ENCODE results near the gene CATSPERD.

The CATSPERD gene

GRCh38 chr19:5789351-5789761, 68.9 kb downstream of the CATSPERD start:
- FAIRE-seq: no peak

GRCh38 chr19:5789886-5790558, 69.6 kb downstream of the CATSPERD start:
- FAIRE-seq: no peak

- peak; percentile 99 for FAIRE-seq
These were observed 70.4 kb downstream of the CATSPERD start, which contains the start of gene DUS3L for GRCh38 chr19:5790559-5791520. Gene DUS3L, minus strand, starts transcription at chr19:5791163. Its CDS starts 22 bp downstream, at chr19:5791141.

- FAIRE-seq: no peak
These were observed 71.8 kb downstream of the CATSPERD start for GRCh38 chr19:5792224-5792623.

- no peak for FAIRE-seq
These were observed 72.8 kb downstream of the CATSPERD start for GRCh38 chr19:5793188-5793587.

- FAIRE-seq: no peak
These were observed 75.0 kb downstream of the CATSPERD start for GRCh38 chr19:5795382-5795919.

GRCh38 chr19:5798244-5798643, 77.8 kb downstream of the CATSPERD start:
- no peak for FAIRE-seq

- FAIRE-seq: no peak
These were observed 79.1 kb downstream of the CATSPERD start for GRCh38 chr19:5799247-5800241.

- FAIRE-seq: no peak
These were observed 80.2 kb downstream of the CATSPERD start for GRCh38 chr19:5800361-5801270.

GRCh38 chr19:5801796-5802619, 81.6 kb downstream of the CATSPERD start:
- no peak for FAIRE-seq

GRCh38 chr19:5803441-5803751, 83.0 kb downstream of the CATSPERD start:
- FAIRE-seq: no peak

GRCh38 chr19:5803752-5804515, 83.5 kb downstream of the CATSPERD start:
- peak; percentile 39 for FAIRE-seq

- no peak for FAIRE-seq
These were observed 84.4 kb downstream of the CATSPERD start, which contains the start of gene NRTN for GRCh38 chr19:5804516-5805461. Gene NRTN, plus strand, starts transcription at chr19:5805067. Its CDS starts 19,099 bp downstream, at chr19:5824166.

- no peak for FAIRE-seq
These were observed 85.2 kb downstream of the CATSPERD start for GRCh38 chr19:5805462-5806132.

GRCh38 chr19:5806133-5806489, 85.7 kb downstream of the CATSPERD start:
- no peak for FAIRE-seq

GRCh38 chr19:5806905-5807304, 86.5 kb downstream of the CATSPERD start:
- FAIRE-seq: no peak

GRCh38 chr19:5808120-5808816, 87.8 kb downstream of the CATSPERD start:
- no peak for FAIRE-seq

Measured in A204.1 (cell line).